Measurements from ENCODE around the gene PSMD3.
"Not testable (repeated sequence)": the region's sequence is repeated elsewhere in the genome, so short reads cannot be mapped to it uniquely, and the experiment has no call there.

Gene PSMD3

DNA sequence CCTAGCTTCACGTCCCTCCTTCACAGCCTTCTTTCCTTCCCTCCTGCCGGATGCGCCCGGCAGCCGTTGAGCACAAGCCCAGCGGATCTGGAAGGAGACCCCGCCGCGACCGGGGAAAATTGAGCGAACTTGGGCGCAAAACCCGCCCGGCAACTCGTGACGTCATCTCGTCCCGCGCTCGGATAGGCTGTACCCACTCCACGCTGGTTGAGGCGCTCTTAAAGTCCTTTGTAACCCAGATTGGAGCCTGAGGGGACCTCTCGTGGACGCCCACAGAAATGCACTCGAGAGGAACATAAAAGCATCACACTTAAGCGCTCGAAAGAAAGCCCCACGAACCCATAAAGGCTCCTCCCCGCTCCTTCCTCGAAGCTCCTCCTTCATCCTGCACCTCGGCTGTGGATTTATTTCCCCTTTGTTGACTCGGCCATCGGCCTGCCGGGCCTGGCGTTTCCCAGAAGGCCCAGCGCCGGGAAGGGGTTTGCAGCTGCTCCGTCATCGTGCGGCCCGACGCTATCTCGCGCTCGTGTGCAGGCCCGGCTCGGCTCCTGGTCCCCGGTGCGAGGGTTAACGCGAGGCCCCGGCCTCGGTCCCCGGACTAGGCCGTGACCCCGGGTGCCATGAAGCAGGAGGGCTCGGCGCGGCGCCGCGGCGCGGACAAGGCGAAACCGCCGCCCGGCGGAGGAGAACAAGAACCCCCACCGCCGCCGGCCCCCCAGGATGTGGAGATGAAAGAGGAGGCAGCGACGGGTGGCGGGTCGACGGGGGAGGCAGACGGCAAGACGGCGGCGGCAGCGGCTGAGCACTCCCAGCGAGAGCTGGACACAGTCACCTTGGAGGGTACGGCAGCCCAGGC lies at the start of gene PSMD3:
Gene PSMD3, plus strand, starts transcription at position 457 of the 856 bp plus-strand sequence. Its CDS starts 164 bp downstream, at position 621.
- peak; percentile 97 for DNase-seq

- DNase-seq: no peak
Observed at GRCh38 chr17:39933912-39934311, 46.7 kb upstream of the PSMD3 start.

DNA sequence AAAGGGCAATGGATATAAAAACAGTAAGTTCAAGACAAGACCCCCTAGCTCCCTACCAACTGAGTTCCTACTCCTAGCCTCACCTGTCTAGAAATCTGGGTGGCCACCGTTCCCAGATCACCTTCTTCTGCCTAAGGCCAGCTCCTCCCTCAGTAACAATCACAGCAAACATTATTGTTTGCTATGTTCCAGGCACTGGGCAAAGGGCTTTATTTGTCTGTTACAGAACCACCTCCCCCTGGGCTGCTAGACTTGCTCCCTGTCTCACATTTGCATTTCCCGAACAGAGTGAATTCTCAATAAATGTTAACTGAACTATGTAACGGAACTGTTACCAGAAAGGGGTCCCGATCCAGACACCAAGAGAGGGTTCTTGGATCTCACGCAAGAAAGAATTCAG lies 46.3 kb upstream of the PSMD3 start:
- DNase-seq: no peak

GRCh38 chr17:39935909-39936308 lies 44.7 kb upstream of the PSMD3 start:
- no peak for DNase-seq

GRCh38 chr17:39937447-39937846 lies 43.2 kb upstream of the PSMD3 start:
- DNase-seq: no peak

- DNase-seq: no peak
Observed at GRCh38 chr17:39938140-39938869, 42.3 kb upstream of the PSMD3 start.

DNA sequence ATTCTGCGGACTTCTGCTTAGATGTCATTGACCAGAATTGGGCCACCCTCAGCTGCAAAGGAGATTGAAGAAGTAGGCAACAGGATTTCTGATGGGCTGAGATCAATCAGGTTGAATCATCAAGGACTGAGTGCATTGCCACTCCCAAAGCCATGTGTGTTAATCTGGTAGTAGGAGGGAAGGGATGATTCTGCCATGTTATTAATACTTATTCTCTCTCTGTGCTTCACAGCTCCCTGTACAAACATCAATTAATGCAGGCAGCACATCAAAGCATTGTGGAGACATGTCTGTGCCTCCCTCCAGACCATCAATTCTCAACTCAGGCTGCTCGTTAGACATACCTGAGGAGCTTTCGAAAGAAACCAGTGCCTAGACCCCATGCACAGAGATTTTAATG lies 41.5 kb upstream of the PSMD3 start:
- no peak for DNase-seq

- no peak for DNase-seq
Observed at GRCh38 chr17:39939588-39940419, 40.8 kb upstream of the PSMD3 start.

GRCh38 chr17:39943702-39944392 lies 36.8 kb upstream of the PSMD3 start:
- no peak for DNase-seq

DNA sequence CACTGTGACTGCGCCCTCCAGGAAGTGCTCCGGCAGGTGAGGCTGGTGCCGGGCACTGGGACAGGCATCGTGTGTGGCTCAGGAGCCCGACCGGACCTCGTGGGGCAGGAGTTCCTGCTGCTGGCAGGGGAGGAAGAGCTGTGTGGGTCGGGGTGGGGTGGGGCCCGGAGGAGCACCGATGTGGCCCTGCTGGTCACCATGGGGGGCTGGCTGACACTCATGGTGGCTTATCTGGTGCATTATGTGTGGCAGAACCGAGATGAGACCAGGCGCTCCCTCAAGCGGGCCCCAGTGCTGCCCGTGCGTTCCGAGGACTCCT lies 36.3 kb upstream of the PSMD3 start:
- DNase-seq: no peak

DNA sequence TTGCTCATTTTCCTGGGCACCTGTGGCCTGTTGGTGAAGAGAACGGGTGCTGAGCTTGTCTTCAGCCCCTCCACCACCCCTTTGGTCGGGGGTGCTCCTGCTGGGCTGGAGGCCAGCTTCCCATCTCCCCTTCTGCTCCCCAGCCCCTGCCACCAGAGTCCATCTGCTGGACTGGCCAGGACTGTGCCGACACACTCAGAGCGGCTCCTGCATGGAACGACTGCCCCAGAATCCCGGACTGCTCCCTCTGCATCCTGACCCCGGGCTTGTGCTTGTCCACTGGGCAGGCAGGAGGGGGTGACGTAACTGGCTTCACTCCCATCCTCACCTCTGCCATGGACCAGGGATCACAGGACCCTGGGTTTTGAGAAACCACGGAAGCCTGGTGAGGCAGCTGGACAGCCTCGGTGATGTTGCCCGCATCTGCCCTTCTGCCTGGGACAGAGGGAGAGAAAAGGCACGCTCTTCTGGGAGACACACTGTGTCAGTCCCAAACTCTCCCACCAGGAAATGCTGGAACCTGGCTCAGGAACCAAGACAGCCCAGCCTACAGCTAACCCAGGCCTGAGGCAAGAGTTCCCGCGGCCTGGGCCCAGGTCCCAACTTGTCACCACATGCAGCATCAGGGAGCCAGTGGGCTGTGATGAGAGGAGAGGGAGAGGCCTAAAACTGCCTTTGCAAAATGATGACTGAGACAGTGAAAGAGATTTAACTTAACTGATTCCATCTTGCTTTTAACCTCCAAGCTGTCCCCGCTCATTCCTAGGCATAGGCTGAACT lies 33.9 kb upstream of the PSMD3 start:
- DNase-seq: no peak

GRCh38 chr17:39948489-39948828 lies 32.1 kb upstream of the PSMD3 start:
- not testable (repeated sequence) for DNase-seq

DNA sequence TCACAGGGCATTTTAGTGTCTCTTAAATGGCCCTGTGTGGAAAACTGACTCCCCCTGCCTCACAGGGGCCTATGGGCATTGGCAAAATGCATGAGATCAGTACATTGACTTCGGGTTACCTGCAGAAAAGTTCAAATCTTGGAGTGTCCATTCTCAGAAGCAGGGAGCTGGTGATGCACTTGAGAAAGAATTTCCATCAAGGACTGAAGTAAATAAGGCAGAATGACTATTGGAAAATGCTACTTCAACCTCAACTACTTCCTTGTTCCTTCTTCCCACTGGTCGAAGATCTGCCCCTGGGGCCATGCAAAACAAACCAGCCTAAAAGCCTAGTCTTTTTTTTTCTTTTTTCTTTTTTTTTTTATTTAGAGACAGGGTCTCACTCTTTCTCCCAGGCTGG lies 31.6 kb upstream of the PSMD3 start:
- no peak for DNase-seq

DNA sequence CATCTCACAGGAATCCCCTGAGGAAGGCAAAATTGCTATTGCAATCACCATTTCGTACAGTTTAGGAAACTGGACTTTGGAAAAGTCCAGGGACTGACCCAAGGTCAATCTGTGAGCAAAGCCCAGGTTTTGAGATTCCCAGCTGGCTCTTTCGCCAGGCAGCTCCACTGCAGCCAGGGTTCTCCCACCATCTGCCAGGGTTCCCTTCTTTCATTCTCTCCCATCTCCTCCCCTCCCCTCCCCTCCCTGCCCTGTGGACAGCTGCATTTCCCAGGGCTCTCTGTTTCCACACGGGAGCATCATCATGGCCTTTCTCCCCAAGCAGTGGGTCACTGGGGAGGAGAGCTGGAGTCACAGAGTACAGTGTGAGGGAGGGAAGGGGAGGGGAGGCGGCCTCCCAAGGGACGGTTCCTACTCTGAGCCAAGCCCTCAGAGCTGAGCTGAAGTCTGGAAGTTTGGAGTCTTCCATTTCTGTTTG lies 29.7 kb upstream of the PSMD3 start:
- DNase-seq: no peak

- no peak for DNase-seq
Observed at GRCh38 chr17:39951924-39952679, 28.5 kb upstream of the PSMD3 start.

DNA sequence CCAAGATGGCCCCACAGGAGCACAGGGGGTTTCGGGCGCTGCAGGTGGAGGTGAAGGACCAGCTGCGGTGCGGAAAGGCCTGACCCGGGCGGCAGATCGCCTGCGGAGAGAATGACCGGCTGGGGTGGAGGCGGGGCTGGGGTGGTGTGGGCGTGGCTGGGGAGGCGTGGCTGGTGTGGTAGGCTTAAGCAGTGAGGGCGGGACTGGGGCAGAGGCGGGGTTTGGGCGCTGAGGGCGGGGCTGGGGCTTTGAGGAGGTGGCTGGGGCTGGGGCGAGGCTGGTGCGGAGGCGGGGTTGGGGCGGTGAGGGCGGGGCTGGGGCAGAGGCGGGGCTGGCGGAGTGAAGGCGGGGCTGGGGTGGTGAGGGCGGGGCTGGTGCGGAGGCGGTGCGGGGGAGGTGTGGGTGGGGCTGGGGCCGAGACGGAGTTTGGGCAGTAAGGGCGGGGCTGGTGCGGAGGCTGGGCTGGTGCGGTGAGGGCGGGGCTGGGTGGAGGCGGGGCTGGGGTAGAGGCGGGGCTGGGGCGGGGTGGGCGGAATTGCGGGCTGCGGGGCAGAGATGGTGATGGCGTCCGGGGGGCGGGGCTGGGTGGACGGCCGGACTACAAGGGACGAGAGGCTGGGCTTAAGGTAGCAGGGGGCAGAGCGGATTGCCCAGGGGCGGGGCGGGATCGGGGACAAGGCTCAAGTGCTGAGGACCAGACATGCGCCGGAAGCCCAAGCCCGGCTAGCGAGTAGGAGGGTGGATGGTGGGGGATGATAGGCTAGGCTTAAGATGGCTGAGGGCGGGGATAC lies 27.7 kb upstream of the PSMD3 start:
- DNase-seq: peak; percentile 93

DNA sequence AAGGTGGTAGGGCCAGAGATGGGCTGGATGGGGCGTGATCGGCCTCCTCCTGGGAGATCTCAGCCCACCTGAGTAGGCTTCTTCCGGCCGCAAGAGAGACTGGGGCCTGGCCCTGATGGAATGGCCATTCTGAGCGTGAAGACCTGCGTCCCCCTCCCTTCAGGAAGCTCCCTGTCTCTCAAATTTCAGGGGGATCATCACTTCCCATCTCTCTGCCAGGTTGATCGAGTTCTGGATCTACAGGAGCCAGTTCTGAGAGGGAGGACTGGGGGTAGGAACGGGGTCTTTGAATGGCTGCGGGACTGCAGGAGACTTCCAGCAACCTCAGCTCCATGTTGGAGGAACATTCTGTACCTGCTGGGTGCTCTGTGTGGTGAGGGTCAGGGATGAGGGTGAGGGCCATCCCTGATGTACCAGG lies 27.1 kb upstream of the PSMD3 start:
- no peak for DNase-seq

- no peak for DNase-seq
Observed at GRCh38 chr17:39954876-39955275, 25.7 kb upstream of the PSMD3 start.

DNA sequence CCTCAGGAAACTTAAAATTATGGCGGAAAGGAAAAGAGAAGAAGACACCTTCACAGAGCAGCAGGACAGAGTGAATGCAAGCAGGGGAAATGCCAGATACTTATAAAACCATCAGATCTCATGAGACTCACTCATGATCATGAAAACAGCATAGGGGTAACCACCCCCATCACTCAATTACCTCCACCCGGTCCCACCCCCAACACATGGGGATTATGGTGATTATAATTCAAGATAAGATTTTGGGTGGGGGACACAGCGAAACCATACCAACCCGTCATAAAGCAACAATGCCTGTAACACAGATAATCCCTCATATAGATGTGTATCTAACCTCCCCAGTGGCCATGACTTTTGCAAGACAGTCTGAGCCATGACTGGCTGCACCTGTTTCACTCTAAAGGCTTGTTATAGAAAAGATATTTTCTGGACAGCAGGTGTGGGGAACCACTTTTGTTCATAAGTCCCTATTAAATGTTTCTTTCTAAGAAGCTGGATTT lies 24.8 kb upstream of the PSMD3 start:
- DNase-seq: no peak

DNA sequence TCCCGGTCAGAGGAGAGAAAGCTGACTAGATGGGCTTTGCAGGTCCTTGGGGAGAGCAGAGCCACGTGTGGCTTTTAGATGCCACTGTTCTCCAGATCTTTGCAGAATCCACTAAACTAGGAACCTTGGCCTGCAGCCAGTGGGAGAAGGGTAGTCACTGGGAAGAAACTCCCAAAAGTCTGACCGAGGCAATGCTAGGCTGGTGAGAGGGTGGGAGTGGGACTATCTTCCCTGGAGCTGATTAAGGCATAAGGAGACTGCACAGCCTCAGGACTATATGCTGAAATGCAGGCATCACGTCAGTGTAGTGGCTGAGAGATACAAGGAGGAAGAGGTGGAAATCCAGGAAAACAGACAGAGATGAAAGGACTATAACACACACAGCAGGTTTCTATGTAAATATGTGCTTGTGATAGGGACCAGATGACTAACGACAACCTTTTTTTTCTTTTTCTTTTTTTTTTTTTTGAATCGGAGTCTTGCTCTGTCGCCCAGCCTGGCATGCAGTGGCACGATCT lies 20.0 kb upstream of the PSMD3 start:
- no peak for DNase-seq
